ENCODE results near the gene TMPO.

DNA sequence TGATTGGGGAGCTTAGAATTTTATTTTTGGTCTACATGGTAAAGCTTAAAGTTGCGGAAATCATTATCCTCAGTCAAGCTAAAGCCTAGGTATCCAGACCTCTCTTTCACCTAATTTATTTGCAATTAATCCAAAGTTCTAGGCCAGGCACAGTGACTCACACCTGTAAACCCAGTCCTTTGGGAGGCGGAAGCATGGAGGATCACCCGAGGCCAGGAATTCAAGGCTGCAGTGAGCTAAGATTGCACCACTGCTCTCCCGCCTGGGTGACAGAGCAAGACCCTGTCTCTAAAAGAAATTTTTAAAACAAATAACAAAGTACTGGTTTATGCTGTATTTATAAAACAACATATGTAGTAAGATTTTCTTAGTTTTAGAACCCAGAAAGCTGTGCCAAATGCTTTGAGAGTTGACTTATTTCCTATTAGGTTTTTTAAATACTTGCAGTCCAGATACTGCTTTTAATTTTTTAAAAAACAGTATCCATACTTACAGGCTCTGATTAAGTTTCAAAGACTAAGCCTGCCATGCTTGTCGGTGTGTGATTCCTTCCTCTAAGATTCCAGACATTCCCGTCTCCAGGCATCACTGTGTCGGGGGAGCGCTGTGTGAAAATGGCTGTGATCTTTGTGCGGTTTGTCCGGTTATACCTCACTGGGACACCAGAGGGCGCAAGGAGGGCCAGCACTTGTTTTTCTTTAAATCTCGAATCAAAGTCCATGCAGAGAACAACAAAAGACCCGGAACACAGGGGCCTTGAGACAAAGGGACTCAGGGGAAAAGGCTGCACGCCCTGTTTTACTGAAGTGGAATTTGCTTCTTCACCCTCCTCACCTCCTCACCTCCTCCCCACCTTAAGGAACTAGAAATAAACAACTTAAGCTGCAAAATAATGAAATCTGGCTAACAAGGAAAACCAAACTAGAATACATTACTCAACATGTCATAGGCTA, 24.6 kb upstream of the TMPO start:
- TF ChIP-seq, protein P1, sequence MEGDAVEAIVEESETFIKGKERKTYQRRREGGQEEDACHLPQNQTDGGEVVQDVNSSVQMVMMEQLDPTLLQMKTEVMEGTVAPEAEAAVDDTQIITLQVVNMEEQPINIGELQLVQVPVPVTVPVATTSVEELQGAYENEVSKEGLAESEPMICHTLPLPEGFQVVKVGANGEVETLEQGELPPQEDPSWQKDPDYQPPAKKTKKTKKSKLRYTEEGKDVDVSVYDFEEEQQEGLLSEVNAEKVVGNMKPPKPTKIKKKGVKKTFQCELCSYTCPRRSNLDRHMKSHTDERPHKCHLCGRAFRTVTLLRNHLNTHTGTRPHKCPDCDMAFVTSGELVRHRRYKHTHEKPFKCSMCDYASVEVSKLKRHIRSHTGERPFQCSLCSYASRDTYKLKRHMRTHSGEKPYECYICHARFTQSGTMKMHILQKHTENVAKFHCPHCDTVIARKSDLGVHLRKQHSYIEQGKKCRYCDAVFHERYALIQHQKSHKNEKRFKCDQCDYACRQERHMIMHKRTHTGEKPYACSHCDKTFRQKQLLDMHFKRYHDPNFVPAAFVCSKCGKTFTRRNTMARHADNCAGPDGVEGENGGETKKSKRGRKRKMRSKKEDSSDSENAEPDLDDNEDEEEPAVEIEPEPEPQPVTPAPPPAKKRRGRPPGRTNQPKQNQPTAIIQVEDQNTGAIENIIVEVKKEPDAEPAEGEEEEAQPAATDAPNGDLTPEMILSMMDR (IDR thresholded peaks at IDR 0.05 in 2 of 3, conservative IDR thresholded peaks at IDR 0.05 in 1 of 3; ENCODE audit: control insufficient read depth in 2 of 3, extremely low read depth in 1 of 3, insufficient read depth in 1 of 3, low read depth in 3 of 3, low read length in 3 of 3) = peak; percentile 82 to 89 (median 85)
- TF ChIP-seq, protein P2, sequence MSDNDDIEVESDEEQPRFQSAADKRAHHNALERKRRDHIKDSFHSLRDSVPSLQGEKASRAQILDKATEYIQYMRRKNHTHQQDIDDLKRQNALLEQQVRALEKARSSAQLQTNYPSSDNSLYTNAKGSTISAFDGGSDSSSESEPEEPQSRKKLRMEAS (IDR thresholded peaks at IDR 0.05; ENCODE audit: low read depth, low read length) = no peak
- TF ChIP-seq SIN3A (IDR thresholded peaks at IDR 0.05; ENCODE audit: low read depth, low read length) (no peak), EP300 (IDR thresholded peaks at IDR 0.05; ENCODE audit: borderline replicate concordance in 1 of 2, control insufficient read depth in 1 of 2, low read depth in 2 of 2, low read length in 2 of 2) (no peak), YY1 (IDR thresholded peaks at IDR 0.05; ENCODE audit: low read depth, low read length) (peak; percentile 92), SUZ12 (IDR thresholded peaks at IDR 0.05; ENCODE audit: unreplicated experiment) (no peak), TAF1 (IDR thresholded peaks at IDR 0.05; ENCODE audit: borderline replicate concordance, low read depth, low read length) (peak; percentile 31; the same call in 1 of the 2 replicates), SRF (IDR thresholded peaks at IDR 0.05; ENCODE audit: low read depth in 2 of 2, low read length in 2 of 2) (no peak), EZH2 (IDR thresholded peaks at IDR 0.05; ENCODE audit: borderline replicate concordance, control insufficient read depth, low read depth, low read length) (no peak)
- TF ChIP-seq, protein P3, sequence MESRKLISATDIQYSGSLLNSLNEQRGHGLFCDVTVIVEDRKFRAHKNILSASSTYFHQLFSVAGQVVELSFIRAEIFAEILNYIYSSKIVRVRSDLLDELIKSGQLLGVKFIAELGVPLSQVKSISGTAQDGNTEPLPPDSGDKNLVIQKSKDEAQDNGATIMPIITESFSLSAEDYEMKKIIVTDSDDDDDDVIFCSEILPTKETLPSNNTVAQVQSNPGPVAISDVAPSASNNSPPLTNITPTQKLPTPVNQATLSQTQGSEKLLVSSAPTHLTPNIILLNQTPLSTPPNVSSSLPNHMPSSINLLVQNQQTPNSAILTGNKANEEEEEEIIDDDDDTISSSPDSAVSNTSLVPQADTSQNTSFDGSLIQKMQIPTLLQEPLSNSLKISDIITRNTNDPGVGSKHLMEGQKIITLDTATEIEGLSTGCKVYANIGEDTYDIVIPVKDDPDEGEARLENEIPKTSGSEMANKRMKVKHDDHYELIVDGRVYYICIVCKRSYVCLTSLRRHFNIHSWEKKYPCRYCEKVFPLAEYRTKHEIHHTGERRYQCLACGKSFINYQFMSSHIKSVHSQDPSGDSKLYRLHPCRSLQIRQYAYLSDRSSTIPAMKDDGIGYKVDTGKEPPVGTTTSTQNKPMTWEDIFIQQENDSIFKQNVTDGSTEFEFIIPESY (IDR thresholded peaks at IDR 0.05) = no peak
- TF ChIP-seq, protein P4, sequence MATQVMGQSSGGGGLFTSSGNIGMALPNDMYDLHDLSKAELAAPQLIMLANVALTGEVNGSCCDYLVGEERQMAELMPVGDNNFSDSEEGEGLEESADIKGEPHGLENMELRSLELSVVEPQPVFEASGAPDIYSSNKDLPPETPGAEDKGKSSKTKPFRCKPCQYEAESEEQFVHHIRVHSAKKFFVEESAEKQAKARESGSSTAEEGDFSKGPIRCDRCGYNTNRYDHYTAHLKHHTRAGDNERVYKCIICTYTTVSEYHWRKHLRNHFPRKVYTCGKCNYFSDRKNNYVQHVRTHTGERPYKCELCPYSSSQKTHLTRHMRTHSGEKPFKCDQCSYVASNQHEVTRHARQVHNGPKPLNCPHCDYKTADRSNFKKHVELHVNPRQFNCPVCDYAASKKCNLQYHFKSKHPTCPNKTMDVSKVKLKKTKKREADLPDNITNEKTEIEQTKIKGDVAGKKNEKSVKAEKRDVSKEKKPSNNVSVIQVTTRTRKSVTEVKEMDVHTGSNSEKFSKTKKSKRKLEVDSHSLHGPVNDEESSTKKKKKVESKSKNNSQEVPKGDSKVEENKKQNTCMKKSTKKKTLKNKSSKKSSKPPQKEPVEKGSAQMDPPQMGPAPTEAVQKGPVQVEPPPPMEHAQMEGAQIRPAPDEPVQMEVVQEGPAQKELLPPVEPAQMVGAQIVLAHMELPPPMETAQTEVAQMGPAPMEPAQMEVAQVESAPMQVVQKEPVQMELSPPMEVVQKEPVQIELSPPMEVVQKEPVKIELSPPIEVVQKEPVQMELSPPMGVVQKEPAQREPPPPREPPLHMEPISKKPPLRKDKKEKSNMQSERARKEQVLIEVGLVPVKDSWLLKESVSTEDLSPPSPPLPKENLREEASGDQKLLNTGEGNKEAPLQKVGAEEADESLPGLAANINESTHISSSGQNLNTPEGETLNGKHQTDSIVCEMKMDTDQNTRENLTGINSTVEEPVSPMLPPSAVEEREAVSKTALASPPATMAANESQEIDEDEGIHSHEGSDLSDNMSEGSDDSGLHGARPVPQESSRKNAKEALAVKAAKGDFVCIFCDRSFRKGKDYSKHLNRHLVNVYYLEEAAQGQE (IDR thresholded peaks at IDR 0.05; ENCODE audit: low read depth, low read length) = no peak

Data from GM12878 (cell line).